Amygdala (tissue), 56 donors: ENCODE results near the gene CISH.

Source experiments
- DNase-seq, 56 donors: peaks; one replicate each; lab custom pipeline; 2025; lab: John Stamatoyannopoulos, UW

CISH gene

GRCh38 chr3:50611464-50612233 lies at the start of gene CISH:
TSS of gene CISH (minus strand) at chr3:50611774. CDS start at chr3:50611650, 124 bp downstream.
- DNase-seq = peak in 54 of 56 donors; percentile 30 to 97 (median 74)

- DNase-seq = no peak
Measured at GRCh38 chr3:50660386-50660785, 48.8 kb upstream of the CISH start.

- DNase-seq = no peak
Measured at GRCh38 chr3:50658831-50659230, 47.3 kb upstream of the CISH start.

DNA sequence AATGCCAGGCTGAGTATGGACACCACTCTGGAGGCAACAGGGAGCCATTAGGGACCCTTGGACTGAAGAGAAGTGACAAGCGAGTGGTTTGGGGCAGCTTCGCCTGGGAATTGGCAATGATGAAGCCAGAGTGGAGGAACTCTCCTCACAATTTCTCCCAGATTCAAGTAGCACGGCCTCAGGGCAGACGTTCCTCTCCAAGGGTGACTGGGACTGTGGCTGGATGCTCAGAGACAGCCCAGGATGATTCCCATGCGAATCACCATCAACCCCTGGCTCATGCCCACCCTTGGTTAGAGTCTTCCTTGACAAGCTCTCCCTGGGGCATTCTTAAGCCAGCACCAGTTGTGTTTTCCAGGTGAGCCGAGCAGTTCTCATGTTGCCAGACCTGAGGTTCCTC lies 46.8 kb upstream of the CISH start:
- DNase-seq = no peak

DNA sequence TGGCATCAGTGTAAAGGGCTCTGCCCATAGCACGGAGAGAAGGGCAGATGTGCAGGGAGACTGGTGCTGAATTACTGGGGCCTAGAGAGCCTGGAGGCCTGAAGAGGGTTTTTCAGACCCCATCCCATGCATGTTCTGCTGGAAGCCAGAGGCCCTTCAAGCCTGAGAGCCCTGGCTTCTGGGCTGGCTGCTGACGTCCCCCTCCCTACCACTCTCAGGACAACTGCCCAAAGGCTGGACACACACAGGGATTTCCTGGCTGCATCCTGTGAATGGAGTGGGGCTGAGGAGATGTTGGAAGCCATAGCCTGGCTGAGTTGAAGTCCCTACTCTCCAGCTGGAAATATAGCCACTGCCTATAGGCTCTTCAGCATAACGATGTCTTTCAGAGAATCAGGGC lies 46.2 kb upstream of the CISH start:
- DNase-seq = no peak

DNA sequence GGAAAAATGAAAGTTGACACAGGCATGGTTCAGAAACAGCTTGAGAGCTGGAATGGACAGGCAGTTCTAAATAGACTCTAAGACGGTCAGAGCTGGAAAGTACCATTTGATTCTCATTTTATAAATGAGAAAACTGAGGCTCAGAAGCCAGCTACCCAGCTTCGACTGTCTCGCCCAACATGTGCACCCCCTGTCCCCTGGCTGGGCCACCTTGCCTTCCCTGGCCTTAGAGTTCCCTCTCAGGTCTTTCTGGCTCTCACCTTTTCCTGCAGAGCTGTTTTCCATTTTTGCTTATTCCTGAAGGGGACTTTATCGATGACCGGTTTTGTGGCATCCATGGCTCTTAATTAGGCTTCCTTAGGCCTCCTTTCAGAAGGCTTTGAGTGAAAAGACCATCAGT lies 45.8 kb upstream of the CISH start:
- DNase-seq = no peak

DNA sequence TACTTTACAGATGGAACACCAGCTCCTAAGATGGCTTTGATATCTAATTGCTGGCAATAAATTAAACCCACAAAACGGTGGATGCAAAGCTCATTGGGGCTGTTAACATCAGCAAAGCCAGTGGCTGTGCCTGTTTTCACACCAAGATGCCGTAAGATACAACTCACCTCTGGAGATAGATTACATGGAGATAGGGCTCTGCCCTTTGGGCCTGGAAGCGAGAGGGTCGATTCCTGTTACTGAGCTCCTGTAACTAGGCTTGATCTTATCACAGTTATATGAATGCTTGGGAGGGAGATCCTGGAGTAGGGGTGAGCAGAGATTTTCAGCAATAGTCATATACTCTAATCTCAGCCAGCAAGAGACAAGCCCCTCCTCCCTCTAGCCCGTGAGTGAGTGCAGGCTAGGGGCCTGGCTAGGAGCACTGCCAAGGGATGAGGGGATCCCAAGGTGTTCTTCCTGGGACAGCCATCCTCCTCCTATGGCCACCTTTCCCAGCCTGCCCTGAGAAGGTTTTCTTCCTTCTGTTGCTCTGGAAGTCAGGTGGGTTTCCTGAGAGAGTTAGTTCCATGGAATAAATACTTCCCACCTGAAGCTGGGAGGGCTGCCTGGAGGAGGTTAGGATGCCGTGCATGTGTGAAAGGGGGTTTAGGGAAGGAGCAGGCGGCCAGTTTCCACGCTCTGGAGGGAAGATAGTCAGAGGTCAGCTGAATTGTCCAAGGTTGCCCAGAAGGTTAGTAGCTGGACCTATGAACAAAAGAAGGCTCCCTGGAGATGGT lies 45.0 kb upstream of the CISH start:
- no peak for DNase-seq

- no peak for DNase-seq
Measured at GRCh38 chr3:50655009-50655830, 43.6 kb upstream of the CISH start.

- DNase-seq = no peak
Measured at GRCh38 chr3:50653937-50654595, 42.5 kb upstream of the CISH start.

DNA sequence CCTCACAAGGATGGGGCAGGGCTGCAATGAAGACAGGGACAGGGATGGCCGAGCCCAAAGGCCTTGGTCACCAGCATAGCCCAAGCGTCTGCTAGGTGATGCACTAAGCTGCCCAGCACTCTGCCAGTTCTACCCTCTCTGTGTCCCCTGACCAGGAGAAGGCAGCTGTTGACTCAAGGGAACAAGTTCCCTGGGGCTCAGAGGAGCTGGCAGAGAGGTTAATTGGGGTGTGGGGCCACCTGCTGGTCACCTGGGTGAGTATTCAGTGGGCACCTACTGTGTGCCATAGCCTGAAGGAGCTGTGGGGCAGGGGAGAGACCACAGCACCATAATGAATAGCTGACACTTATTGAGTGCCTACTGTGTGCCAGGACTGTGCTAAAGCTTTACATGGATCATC lies 41.1 kb upstream of the CISH start:
- DNase-seq = peak in 5 of 56 donors; percentile 10 to 31 (median 13)

DNA sequence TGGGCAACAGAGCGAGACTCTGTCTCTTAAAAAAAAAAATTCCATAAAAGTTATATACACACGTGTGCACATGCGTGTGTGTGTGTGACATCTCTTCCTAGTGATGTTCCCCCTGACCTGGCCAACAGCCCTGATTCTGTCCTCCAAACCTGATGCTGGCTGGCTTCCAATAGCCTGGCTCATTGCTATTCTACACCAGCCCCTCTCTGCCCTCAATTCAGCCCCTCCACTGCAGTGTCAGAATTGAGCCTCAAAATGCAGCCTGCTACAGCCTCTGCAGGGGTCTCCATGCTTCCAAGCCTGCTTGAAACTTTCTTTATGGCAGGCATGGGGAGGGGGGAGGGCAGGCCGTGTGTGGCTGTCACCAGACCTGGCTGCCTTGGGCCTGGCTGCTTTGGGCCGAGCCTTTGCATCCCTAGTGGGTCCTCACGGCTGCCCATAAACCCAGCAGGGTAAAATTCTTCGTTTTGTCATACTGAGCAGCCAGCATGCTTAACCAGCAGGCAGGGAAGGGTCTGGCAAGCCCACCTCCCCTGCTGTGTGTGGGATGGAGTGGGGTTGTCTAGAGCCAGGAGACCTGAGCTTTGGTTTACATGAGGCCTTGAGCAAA lies 40.5 kb upstream of the CISH start:
- peak in 11 of 56 donors; percentile 10 to 60 (median 42) for DNase-seq

DNA sequence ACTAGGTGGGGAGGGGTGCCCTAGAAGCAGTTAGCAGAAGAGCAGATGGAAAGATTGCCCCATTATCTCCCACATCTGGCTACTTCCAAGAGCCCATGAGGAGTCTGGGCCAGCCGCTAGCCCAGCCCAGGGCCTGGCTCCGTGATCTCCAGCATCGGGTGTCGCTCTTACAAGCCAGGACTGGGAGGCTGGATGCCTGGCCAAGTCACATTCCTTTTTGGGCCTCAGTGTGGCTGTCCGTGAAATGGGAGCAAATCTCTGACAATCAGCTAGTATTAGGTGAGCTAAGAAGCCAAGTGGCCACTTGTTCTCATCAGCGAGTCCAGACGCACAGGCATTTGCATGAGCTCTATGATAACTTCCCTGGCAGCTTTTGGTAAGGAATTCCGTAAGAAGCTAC lies 39.9 kb upstream of the CISH start:
- DNase-seq = no peak

DNA sequence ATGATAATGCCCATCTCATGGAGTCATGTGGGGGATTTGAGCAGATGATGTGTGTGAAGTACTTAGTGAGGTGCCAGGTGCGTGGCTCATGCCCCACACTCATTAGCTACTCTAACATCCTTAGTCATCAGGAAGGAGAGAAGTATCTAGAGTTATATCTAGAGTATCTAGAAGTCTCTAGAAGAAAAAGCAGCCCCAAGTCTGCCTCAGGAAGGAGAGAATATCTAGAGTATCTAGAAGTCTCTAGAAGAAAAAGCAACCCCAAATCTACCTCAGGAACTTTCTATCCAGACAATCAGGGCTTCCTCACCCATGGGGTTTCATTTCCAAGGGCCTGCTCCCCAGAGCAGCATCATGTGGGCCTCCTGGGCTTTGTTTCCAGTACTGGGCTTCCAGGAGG lies 38.4 kb upstream of the CISH start:
- DNase-seq = no peak

DNA sequence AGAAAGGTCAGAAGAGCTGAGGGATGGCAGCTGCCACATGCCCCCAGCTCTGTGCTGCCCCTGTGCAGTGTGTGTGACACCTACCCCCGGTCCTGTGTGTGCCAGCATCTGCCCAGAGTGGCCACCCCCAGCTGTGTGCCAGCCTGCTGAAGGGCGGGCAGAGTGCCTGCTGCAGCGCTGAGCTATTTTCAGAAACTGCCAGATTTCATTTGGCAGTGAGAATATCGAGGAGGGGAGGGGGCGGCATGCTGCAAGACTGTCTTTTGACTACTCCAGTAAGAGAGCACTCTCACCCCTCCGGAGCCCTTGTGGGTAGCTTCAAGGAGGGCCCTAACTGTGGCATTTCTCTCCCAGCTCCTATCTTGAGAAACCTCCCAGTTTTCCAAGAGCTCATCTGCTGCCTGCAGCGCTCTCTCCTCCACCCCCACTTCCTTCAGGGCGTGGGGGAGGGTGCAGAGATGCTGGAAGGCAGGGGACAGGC lies 37.9 kb upstream of the CISH start:
- DNase-seq = peak in 46 of 56 donors; percentile 18 to 76 (median 53)

DNA sequence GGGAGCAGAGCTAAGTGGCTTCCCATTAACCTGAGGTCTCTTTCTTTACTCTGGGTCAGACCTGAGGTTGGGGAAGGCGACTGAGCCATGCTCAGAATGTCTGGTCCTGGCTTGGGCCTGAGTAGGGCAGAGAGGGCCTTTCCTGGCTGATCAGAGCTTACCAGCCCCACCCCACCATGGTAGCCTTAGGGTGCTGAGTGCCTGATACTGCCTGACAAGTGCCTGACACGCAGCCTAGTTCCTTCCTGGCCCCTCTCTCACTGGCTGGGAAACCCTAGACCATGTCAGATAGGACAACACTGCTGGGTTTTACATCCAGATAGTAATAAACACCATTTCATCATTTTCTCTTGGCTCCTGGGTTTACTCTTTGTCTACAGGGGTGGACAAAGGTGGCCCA lies 37.4 kb upstream of the CISH start:
- no peak for DNase-seq

DNA sequence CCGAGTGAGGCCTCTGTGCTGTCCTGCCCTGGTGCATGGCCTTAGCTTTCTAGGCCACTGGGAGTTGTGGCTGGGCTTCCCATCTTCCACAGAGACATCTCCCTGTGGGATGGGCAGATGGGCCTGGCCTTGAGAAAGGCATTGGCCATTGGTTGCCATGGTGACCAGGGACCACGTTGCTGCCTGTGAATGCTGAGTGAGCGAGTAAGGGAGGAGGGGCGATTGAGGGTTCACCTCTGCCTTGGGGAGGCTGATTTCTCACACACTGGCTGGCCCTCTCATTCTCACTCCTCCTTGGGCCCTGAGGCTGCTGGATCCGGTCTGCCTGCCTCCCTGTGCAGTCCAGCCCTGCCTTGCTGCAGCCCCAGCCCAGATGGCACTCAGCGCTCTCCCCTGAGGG lies 36.7 kb upstream of the CISH start:
- peak in 4 of 56 donors; percentile 9 to 25 (median 15) for DNase-seq

GRCh38 chr3:50645378-50645777 lies 33.8 kb upstream of the CISH start:
- no peak for DNase-seq

DNA sequence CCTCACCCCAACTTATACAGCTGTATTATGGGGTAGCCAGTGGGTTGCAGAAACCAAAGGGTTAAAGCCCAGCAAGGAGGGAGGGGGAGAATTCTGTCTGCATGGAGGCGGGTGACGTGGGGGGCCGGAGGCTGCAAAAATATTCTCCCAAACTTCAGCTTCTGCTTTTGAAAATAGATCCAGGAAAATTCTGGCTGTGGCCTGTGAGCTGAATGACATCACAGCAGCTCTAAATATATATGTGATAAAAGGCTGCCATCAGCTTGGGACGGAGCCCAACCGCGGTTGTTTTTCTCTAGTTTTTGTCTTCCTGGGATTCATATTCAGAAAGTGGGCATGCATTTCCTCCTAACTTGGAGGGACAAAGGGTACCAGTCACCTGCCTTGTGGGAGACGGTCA lies 33.0 kb upstream of the CISH start:
- peak in 12 of 56 donors; percentile 12 to 62 (median 30) for DNase-seq

DNA sequence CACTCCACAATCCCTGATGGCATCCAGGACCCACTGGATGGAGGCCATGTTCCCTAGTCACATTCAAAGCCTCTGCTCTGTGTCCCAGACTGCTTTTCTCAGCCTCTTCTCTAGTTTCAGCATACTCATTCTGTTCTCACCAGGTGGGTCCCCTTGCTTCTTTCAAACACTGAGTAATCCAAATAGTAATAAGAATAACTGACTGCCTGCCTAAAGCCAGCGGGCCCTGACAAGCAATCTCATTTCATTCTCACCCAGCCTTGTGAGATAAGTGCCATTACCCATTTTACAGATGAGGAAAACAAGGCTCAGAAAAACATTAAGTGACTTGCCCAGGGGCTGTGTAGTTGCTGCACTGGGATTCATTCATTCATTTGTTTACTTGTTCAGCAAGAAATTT lies 30.8 kb upstream of the CISH start:
- DNase-seq = no peak

- DNase-seq = no peak
Measured at GRCh38 chr3:50639055-50639494, 27.5 kb upstream of the CISH start.
